Choroid plexus epithelial cell (primary cell): ENCODE results near the gene DYTN.

ENCODE experiments used
- DNase-seq: peaks from one replicate; pipeline ENCODE4 v3.0.0-alpha.2; 2010; ENCODE audit warnings: low read depth
- H3K4me3 ChIP-seq: 2 replicates; pipeline ENCODE4 v1.5.1; 2011; ENCODE audit warnings: low read depth, mild to moderate bottlenecking, control low read depth, low read length, moderate library complexity
- TF ChIP-seq, protein P1 (sequence below): conservative IDR thresholded peaks from 2 replicates; pipeline ENCODE4 v1.5.1; 2011; ENCODE audit warnings: low read depth, mild to moderate bottlenecking, control low read depth, inconsistent platforms, low read length, moderate library complexity

The DYTN gene

DNA sequence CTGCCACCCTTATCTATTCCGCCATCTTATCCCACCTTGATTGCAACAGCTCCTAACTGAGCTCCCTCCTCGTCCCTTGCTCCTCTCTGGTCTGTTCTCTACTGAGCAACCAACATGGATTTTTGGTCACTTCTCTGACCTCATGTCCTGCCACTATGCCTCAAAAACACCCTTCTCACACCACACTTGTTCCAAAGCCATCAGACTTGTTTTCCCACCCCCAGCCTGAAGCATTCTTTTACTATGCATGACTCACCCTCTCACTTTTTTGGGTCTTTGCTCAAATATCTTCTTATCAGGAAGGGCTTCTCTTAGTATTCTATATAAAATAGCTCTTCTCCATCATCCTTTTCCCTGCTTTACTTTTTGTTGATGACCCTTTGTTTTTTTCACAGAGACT lies 78.6 kb downstream of the DYTN start:
- TF ChIP-seq, protein P1, sequence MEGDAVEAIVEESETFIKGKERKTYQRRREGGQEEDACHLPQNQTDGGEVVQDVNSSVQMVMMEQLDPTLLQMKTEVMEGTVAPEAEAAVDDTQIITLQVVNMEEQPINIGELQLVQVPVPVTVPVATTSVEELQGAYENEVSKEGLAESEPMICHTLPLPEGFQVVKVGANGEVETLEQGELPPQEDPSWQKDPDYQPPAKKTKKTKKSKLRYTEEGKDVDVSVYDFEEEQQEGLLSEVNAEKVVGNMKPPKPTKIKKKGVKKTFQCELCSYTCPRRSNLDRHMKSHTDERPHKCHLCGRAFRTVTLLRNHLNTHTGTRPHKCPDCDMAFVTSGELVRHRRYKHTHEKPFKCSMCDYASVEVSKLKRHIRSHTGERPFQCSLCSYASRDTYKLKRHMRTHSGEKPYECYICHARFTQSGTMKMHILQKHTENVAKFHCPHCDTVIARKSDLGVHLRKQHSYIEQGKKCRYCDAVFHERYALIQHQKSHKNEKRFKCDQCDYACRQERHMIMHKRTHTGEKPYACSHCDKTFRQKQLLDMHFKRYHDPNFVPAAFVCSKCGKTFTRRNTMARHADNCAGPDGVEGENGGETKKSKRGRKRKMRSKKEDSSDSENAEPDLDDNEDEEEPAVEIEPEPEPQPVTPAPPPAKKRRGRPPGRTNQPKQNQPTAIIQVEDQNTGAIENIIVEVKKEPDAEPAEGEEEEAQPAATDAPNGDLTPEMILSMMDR, result no peak
- no peak overlapping the region for H3K4me3 ChIP-seq
- DNase-seq, result no peak

DNA sequence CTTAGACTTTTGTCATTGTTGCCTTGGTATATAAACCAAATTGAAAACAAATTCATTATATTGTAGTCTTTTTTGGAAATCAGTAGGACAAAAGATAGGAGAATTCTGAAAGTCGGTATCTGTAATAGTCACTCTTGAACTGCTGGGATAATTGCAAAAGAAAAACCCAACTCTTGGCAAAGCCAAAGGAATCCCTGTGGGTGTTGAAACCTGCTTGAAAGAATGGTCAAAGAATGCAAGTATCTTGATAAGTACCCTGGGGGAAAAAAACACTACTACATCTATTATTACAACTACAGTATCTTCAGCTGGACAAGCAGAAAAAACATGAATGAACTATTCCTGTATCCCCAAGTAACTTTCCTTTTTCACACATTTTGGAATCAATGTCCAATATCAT lies 83.2 kb downstream of the DYTN start:
- no peak for DNase-seq
- no peak overlapping the region for H3K4me3 ChIP-seq
- TF ChIP-seq, protein P1, result no peak

DNA sequence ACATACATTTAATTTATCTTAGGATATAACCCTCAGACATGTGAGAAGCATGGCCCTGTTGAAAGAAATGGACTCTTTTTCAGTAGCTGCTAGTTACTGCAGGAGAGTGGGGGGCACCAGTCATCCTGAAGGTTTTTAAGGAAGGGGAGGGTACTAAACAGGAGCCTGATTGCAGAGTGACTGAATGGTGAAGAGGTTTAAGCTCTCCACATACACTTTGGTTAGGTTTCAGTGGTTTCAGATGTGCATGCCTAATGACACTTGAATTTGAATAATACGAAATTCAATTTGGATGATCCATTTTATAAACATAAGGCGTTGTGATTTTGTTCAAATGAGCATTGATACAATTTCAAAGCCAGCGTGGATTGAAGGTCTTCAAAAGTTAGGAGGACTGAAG lies 86.9 kb downstream of the DYTN start:
- DNase-seq, result no peak
- TF ChIP-seq, protein P1, result no peak
- no peak overlapping the region for H3K4me3 ChIP-seq

DNA sequence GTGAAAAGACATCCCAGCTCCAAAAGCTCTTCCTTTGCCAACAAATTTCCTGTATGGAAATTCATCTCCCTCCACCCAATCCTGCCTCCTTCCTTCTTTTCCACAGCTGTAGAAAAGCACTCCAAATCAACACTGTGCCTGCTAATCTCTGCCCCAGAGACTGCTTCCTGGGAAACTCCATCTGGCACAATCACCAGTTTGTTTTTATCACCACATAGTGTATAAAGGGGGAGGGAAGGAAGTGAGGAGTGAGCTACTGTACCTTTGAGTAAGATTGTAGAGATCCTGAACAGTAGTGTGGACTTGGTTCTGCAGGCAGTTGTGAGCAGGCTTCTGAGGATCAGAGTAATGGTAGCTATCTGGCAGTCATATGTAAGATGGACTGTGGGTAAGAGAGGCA lies 90.6 kb downstream of the DYTN start:
- no peak for DNase-seq
- TF ChIP-seq, protein P1, result no peak
- H3K4me3 ChIP-seq, result no peak overlapping the region

DNA sequence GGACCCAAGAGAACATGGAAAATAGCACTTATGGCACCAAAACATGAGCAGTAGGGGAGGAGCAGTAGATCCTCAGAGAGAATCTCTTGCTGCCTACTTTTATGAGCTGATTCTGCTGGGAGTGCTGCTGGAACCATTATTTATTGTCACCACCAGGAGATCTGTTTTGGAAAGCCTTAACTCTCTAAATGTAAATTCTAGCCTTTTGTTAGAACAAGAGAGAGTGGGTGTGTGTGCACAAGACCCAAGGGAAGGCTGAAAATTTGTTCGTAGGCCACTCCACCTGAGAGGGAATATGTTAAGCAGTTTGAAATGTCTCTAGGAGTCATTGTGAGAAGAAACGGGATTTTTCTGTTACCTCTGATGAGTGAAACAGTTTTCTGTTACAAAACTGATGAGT lies 92.1 kb downstream of the DYTN start:
- TF ChIP-seq, protein P1, result no peak
- no peak overlapping the region for H3K4me3 ChIP-seq
- no peak for DNase-seq

DNA sequence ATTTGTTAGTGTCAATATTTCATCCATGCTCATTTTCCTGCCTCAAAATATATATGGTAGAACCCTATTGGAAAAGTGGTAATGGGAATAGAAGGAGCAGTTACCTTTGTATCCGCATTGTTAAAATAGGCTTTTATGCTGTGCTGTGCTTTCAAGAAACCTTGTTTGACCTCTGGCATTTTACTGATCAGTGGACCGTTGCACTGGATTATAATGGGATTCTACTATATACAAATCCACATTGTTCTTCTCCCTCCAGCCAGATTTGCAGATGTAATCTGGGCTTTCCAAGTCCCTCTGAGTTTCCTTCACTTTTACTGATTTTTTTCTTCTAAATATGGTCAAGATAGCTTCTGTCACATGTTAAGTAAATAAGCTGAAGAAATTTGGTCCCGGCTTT lies 99.2 kb downstream of the DYTN start:
- TF ChIP-seq, protein P1, result no peak
- no peak overlapping the region for H3K4me3 ChIP-seq
- no peak for DNase-seq

DNA sequence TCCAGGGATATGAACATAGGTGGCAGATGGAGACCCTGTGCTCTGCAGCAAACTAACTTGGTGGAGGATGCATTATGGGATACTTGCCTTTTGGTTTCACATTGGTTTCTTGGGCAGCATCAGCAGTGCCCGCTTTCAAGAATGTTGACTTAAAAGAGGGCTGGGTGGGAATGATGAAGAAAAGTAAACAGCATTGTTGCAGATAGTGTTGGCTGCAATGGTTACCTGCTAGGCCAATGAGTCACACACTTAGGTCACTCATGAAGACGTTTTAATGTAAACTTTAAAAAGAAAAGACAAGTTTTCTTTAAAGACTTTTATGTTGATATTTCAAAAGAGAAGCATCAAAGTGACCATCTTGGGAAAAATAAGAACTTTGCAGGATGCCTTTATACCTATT lies 102.0 kb downstream of the DYTN start:
- no peak for DNase-seq
- TF ChIP-seq, protein P1, result no peak
- no peak overlapping the region for H3K4me3 ChIP-seq
